DND-41 (cell line): ENCODE measurements around the gene PLEKHG3.

Experiments
- ATAC-seq: fragments of 200-7000 bp; cut with Tn5 transposase; 3 replicates; pipeline ENCODE4 v1.9.1; 2021; ENCODE audit warnings: low read depth; ENCODE audit not compliant: insufficient read depth
- DNase-seq: peaks from one replicate; pipeline ENCODE4 v3.0.0-alpha.2; 2020
- H2AFZ ChIP-seq: 2 replicates; pipeline ENCODE4 v1.6.0; 2012; ENCODE audit warnings: low read depth, low read length
- H3K27ac ChIP-seq: 2 replicates; pipeline ENCODE4 v1.5.1; 2012; ENCODE audit warnings: low read length, inconsistent platforms
- H3K27me3 ChIP-seq: fragments of 200-600 bp; sonication (generic); 2 replicates; pipeline ENCODE4 v1.6.0; 2012; ENCODE audit warnings: low read length, mild to moderate bottlenecking, inconsistent platforms; ENCODE audit not compliant: insufficient read depth, poor library complexity
- H3K36me3 ChIP-seq: 2 replicates; pipeline ENCODE4 v1.5.1; 2012; ENCODE audit warnings: low read length, inconsistent platforms; ENCODE audit not compliant: insufficient read depth
- H3K4me1 ChIP-seq: 2 replicates; pipeline ENCODE4 v1.5.1; 2012; ENCODE audit warnings: mild to moderate bottlenecking, low read length; ENCODE audit not compliant: insufficient read depth
- H3K4me2 ChIP-seq: 2 replicates; pipeline ENCODE4 v1.6.0; 2012; ENCODE audit warnings: mild to moderate bottlenecking, moderate library complexity, low read length, inconsistent platforms; ENCODE audit not compliant: insufficient read depth
- H3K4me3 ChIP-seq, 2 experiments: fragments of 200-600 bp in 1 of 2; shearing (Covaris generic) in 1 of 2; 2 replicates each; pipeline ENCODE4 v1.5.1; 2012 to 2016; ENCODE audit warnings: inconsistent platforms in 2 of 2, low read length in 2 of 2, mild to moderate bottlenecking in 2 of 2, low read depth in 1 of 2, moderate library complexity in 1 of 2
- H3K79me2 ChIP-seq: 2 replicates; pipeline ENCODE4 v1.6.0; 2012; ENCODE audit warnings: low read length, inconsistent platforms; ENCODE audit not compliant: insufficient read depth
- H3K9ac ChIP-seq: 2 replicates; pipeline ENCODE4 v1.6.0; 2012; ENCODE audit warnings: low read depth, mild to moderate bottlenecking, inconsistent platforms, low read length, moderate library complexity
- H3K9me3 ChIP-seq: 2 replicates; pipeline ENCODE4 v1.5.1; 2012; ENCODE audit warnings: low read length, moderate library complexity, mild to moderate bottlenecking, inconsistent platforms; ENCODE audit not compliant: insufficient read depth, severe bottlenecking
- H4K20me1 ChIP-seq: 2 replicates; pipeline ENCODE4 v1.6.0; 2012; ENCODE audit warnings: low read length; ENCODE audit not compliant: insufficient read depth
- EZH2 ChIP-seq: IDR thresholded peaks from 3 replicates; pipeline ENCODE4 v1.6.1; 2012; ENCODE audit warnings: borderline replicate concordance, low read depth, mild to moderate bottlenecking, moderate library complexity, low read length, inconsistent platforms; ENCODE audit not compliant: severe bottlenecking
- TF ChIP-seq, protein P1 (sequence below): IDR thresholded peaks from 2 replicates; pipeline ENCODE4 v1.5.1; 2012; ENCODE audit warnings: borderline replicate concordance, low read length, moderate library complexity, mild to moderate bottlenecking; ENCODE audit not compliant: poor library complexity, severe bottlenecking; ENCODE audit errors: extremely low read depth

PLEKHG3 gene

DNA sequence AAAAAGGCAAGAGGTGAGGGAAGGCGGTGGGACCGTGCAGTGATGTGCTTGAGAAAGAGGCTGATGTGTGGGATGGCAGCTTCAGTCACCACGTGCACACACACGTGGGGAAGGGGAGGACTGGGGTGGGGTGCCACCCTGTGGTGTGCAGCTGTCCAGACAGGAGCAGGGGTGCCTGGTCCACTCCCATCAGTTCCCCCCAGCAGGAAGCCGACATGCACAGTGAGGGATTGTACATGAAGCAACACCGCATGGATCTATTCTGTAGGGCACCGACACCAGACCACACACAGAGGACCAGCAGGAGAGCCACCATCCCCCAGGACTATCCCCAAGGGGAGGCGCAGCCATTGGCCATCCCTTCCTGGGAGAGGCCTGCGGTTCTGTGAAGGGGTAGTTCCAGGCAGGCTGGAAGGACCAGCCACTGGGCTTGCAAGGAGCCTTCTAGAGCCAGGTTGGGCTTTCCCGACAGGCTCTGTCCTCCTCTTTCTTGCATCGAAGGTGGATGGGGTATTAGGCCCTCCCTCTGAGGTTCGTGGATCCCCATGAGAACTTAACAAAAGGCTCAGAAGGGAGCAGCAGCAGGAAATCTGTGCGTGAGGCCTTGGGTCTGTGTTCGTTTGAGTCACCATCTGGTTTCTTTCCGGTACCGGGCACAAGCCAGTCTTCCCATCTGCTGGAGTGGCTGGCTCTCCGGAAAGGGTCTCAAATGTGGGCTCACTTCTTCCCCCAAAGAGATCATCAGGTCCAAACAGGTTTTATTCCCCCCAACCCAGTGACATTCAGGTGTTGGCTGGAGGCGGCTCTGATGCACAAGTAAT, 59.8 kb downstream of the PLEKHG3 start:
- Histone ChIP-seq H3K4me3 (no peak overlapping the region), H3K27me3 (no peaks in the 10 kb centered on the region), H2AFZ (no peak overlapping the region), H3K36me3 (no peaks in the 10 kb centered on the region), H3K27ac (no peak overlapping the region), H3K4me2 (no peak overlapping the region), H4K20me1 (peaks cover 4% of the 10 kb centered on the region; the same call in 1 of the 2 replicates), H3K79me2 (no peaks in the 10 kb centered on the region), H3K9ac (no peak overlapping the region), H3K4me1 (0 out of 2 replicates have a peak, but pooled peaks cover 3% of the 10 kb centered on the region), H3K9me3 (no peaks in the 10 kb centered on the region)
- DNase-seq (no peak), ATAC-seq (no peak)
- TF ChIP-seq, protein P1, sequence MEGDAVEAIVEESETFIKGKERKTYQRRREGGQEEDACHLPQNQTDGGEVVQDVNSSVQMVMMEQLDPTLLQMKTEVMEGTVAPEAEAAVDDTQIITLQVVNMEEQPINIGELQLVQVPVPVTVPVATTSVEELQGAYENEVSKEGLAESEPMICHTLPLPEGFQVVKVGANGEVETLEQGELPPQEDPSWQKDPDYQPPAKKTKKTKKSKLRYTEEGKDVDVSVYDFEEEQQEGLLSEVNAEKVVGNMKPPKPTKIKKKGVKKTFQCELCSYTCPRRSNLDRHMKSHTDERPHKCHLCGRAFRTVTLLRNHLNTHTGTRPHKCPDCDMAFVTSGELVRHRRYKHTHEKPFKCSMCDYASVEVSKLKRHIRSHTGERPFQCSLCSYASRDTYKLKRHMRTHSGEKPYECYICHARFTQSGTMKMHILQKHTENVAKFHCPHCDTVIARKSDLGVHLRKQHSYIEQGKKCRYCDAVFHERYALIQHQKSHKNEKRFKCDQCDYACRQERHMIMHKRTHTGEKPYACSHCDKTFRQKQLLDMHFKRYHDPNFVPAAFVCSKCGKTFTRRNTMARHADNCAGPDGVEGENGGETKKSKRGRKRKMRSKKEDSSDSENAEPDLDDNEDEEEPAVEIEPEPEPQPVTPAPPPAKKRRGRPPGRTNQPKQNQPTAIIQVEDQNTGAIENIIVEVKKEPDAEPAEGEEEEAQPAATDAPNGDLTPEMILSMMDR, result no peak
- TF ChIP-seq EZH2, result no peak

DNA sequence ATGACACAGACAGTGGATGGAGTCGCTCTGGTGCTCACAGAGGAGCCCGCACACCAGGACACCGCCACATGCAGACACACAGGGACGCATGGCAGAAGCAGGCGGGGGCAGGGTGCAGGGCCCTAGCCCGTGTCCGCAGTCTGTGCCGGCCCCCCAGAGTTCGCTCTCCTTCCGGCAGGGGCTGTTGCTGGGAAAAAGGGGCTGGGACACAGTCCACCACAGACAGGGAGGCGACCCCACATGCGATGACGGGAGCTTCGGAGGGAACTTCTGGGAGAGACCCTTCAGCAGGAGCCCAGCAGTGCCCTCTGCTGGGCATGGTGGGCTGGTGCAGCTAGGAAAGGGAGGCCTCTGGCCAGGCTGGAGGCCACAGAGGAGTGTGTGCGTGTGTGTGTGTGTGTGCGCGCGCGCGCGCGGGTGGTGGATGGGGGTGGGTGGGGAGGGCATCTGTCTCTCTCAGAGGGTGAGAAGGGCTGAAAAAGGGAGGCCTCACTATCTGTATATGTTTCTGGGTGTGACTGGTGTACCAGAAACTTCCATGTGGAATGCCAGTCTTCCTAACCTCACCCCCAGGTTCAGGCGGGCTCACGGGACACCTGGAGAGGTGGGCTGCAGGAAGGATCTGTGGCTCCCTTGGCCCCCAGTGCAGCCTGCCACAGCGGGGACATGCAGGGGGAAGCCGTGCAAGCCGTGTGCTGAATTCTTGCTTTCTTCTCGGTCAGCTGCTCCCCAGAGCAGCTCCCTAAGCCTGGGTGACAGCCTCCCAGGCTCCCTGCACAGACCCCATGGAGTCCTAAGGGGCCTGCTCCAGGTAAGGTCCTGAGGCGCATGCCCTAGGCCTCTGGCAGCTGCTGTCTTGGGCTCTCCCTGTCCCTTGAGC, 60.7 kb downstream of the PLEKHG3 start:
- ATAC-seq, result peak; percentile 81
- Histone ChIP-seq H3K9ac (no peak overlapping the region), H3K4me3 (no peak overlapping the region), H3K4me1 (0 out of 2 replicates have a peak, but pooled peaks cover 3% of the 10 kb centered on the region), H3K4me2 (0 out of 2 replicates have a peak overlapping the region, but pooled peaks have one; percentile 7), H3K79me2 (no peaks in the 10 kb centered on the region), H3K9me3 (no peaks in the 10 kb centered on the region), H3K27me3 (no peaks in the 10 kb centered on the region), H3K36me3 (no peaks in the 10 kb centered on the region), H4K20me1 (no peaks in the 10 kb centered on the region; the same call in 1 of the 2 replicates), H3K27ac (no peak overlapping the region), H2AFZ (no peak overlapping the region)
- peak; percentile 70 for DNase-seq
- TF ChIP-seq, protein P1, result peak; percentile 83
- no peak for TF ChIP-seq EZH2

DNA sequence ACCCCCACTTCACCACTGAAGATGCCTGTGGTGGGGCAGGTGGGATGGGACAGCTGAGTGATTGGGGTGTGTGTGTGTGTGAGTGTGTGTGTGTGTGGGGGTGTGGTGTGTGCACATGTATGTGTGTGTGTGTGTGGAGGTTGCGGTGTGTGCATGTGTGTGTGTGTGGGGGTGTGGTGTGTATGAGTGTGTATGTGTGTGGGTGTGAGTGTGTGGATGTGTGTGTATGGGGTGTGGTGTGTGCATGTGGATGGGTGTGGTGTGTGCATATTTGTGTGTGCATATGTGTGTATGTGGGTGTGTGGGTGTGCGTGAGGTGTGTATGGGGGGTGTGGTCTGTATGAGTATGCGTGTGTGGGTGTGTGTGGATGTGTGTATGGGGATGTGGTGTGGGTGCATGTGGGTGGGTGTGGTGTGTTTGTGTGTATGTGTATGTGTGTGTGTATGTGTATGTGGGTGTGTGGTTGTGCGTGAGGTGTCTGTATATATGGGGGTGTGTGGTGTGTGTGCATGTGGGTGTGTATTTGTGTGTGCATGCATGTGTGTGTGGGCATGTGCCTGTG, 61.6 kb downstream of the PLEKHG3 start:
- Histone ChIP-seq H3K4me1 (0 out of 2 replicates have a peak, but pooled peaks cover 3% of the 10 kb centered on the region), H3K4me3 (no peak overlapping the region), H3K9me3 (no peaks in the 10 kb centered on the region), H3K4me2 (no peak overlapping the region), H3K27ac (no peak overlapping the region), H3K27me3 (no peaks in the 10 kb centered on the region), H3K9ac (no peak overlapping the region), H2AFZ (no peak overlapping the region), H3K79me2 (no peaks in the 10 kb centered on the region), H3K36me3 (no peaks in the 10 kb centered on the region), H4K20me1 (no peaks in the 10 kb centered on the region; the same call in 1 of the 2 replicates)
- DNase-seq, result no peak
- no peak for ATAC-seq
- TF ChIP-seq EZH2, result no peak
- TF ChIP-seq, protein P1, result no peak
